Neutrophil (primary cell): ENCODE results near the gene MRC2.
"Not testable (repeated sequence)": the region's sequence is repeated elsewhere in the genome, so short reads cannot be mapped to it uniquely, and the experiment has no call there.

Experiments used
- H3K27ac ChIP-seq: fragments of 200-600 bp; sonication (generic); 2 replicates; pipeline ENCODE4 v1.5.1; 2016; ENCODE audit warnings: mild to moderate bottlenecking, moderate library complexity
- H3K27me3 ChIP-seq: fragments of 200-600 bp; sonication (generic); 2 replicates; pipeline ENCODE4 v1.6.0; 2016; ENCODE audit warnings: mild to moderate bottlenecking
- H3K36me3 ChIP-seq: fragments of 200-600 bp; sonication (generic); 2 replicates; pipeline ENCODE4 v1.5.1; 2017
- H3K4me1 ChIP-seq, 2 experiments: fragments of 200-600 bp in 1 of 2; sonication (generic) in 1 of 2; 1 replicate in 1 of 2; 2 replicates in 1 of 2; pipeline versions ENCODE4 v1.5.1 to v1.6.1; 2013 to 2016; ENCODE audit warnings: low read depth in 1 of 2, low read length in 1 of 2, mild to moderate bottlenecking in 1 of 2, moderate library complexity in 1 of 2; ENCODE audit not compliant: control insufficient read depth in 1 of 2, insufficient read depth in 1 of 2
- H3K4me3 ChIP-seq, 2 experiments: fragments of 200-600 bp in 1 of 2; sonication (generic) in 1 of 2; 1 replicate in 1 of 2; 2 replicates in 1 of 2; pipeline ENCODE4 v1.5.1; 2013 to 2016; ENCODE audit warnings: low read depth in 1 of 2, low read length in 1 of 2, mild to moderate bottlenecking in 1 of 2, moderate library complexity in 1 of 2
- H3K9me3 ChIP-seq: fragments of 200-600 bp; sonication (generic); 2 replicates; pipeline ENCODE4 v1.5.1; 2016
- CTCF ChIP-seq: fragments of 200-600 bp; sonication (generic); IDR thresholded peaks from 2 replicates; pipeline ENCODE4 v1.5.1; 2016; ENCODE audit warnings: antibody characterized with exemption

MRC2 gene

GRCh38 chr17:62688398-62689160, 61.1 kb downstream of the MRC2 start:
- H3K9me3 ChIP-seq = no peaks in the 10 kb centered on the region
- H3K4me1 ChIP-seq = no peaks in the 10 kb centered on the region
- H3K27ac ChIP-seq = no peak overlapping the region
- no peaks in the 10 kb centered on the region for H3K27me3 ChIP-seq
- TF ChIP-seq CTCF = no peak
- no peaks in the 10 kb centered on the region for H3K36me3 ChIP-seq
- H3K4me3 ChIP-seq = no peak overlapping the region

GRCh38 chr17:62689441-62690167, 62.1 kb downstream of the MRC2 start:
- no peak for TF ChIP-seq CTCF
- H3K27me3 ChIP-seq = no peaks in the 10 kb centered on the region
- no peaks in the 10 kb centered on the region for H3K36me3 ChIP-seq
- peaks cover 0 to 1% of the 10 kb centered on the region in 2 experiments for H3K4me1 ChIP-seq
- H3K9me3 ChIP-seq = no peaks in the 10 kb centered on the region
- no peak overlapping the region for H3K4me3 ChIP-seq
- H3K27ac ChIP-seq = no peak overlapping the region

GRCh38 chr17:62690168-62690897, 62.9 kb downstream of the MRC2 start:
- peaks cover 0 to 3% of the 10 kb centered on the region in 2 experiments for H3K4me1 ChIP-seq
- H3K4me3 ChIP-seq = no peak overlapping the region
- no peaks in the 10 kb centered on the region for H3K36me3 ChIP-seq
- no peak for TF ChIP-seq CTCF
- no peaks in the 10 kb centered on the region for H3K9me3 ChIP-seq
- no peak overlapping the region for H3K27ac ChIP-seq
- no peaks in the 10 kb centered on the region for H3K27me3 ChIP-seq

- H3K4me3 ChIP-seq, H3K27me3 ChIP-seq, H3K27ac ChIP-seq, H3K4me1 ChIP-seq, H3K9me3 ChIP-seq, H3K36me3 ChIP-seq: not testable (repeated sequence)
These were observed 64.1 kb downstream of the MRC2 start for GRCh38 chr17:62691589-62691915.

GRCh38 chr17:62692159-62692651, 64.7 kb downstream of the MRC2 start:
- Histone ChIP-seq H3K4me1 (peaks cover 0 to 3% of the 10 kb centered on the region in 2 experiments), H3K36me3 (no peaks in the 10 kb centered on the region), H3K9me3 (no peaks in the 10 kb centered on the region), H3K27me3 (no peaks in the 10 kb centered on the region), H3K4me3 (no peak overlapping the region), H3K27ac (no peak overlapping the region)
- TF ChIP-seq CTCF = no peak
